Measurements from ENCODE around the gene ARID1B.

DNA sequence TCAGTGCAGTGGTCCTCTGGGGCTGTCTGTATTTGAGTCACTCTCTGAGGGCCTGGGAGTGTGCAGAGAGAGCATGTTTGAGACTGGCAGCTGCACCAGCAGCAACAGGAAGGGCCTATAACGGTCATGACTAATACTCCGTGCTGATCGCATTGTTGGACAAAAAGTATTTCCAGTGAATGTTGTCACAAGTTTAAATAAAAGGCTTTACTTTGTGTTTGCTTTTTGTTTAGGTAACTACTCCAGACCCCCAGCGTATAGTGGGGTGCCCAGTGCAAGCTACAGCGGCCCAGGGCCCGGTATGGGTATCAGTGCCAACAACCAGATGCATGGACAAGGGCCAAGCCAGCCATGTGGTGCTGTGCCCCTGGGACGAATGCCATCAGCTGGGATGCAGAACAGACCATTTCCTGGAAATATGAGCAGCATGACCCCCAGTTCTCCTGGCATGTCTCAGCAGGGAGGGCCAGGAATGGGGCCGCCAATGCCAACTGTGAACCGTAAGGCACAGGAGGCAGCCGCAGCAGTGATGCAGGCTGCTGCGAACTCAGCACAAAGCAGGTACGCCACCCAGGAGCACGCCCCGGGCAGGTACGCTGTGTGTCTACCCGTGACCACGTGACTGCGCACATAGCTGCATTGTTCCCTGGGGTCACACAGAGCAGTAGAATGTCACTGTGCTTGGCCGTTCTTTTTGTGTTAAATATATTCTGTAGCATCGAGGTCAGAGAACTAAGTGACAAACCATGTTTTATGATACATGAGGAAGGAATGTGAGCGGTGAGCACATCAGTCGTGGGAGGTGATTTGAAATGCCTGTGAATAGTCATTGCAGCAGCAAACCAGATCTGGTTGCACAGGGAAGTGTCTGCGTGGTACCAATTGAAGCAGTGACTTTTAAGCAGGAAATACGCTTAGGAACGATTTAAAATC, 371.5 kb downstream of the ARID1B start:
- TF ChIP-seq, protein P1, sequence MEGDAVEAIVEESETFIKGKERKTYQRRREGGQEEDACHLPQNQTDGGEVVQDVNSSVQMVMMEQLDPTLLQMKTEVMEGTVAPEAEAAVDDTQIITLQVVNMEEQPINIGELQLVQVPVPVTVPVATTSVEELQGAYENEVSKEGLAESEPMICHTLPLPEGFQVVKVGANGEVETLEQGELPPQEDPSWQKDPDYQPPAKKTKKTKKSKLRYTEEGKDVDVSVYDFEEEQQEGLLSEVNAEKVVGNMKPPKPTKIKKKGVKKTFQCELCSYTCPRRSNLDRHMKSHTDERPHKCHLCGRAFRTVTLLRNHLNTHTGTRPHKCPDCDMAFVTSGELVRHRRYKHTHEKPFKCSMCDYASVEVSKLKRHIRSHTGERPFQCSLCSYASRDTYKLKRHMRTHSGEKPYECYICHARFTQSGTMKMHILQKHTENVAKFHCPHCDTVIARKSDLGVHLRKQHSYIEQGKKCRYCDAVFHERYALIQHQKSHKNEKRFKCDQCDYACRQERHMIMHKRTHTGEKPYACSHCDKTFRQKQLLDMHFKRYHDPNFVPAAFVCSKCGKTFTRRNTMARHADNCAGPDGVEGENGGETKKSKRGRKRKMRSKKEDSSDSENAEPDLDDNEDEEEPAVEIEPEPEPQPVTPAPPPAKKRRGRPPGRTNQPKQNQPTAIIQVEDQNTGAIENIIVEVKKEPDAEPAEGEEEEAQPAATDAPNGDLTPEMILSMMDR (IDR thresholded peaks at IDR 0.05; ENCODE audit: low read length), result no peak
- TF ChIP-seq EZH2phosphoT487 (IDR thresholded peaks at IDR 0.05; ENCODE audit: low read length), result no peak
- TF ChIP-seq EZH2 (optimal IDR thresholded peaks at IDR 0.05; ENCODE audit: low read depth, low read length), result no peak

Measured in MM.1S (cell line).